OCI-LY7 (cell line): ENCODE data around the gene BCAS4.

ENCODE experiments used
- EZH2phosphoT487 ChIP-seq: fragments of 200-600 bp; sonication (generic); IDR thresholded peaks from 2 replicates; pipeline ENCODE4 v1.6.1; 2018; ENCODE audit warnings: low read depth, borderline replicate concordance, mild to moderate bottlenecking, mixed run types, antibody characterized with exemption, low read length, moderate library complexity, mixed read lengths
- TF ChIP-seq, protein P1 (sequence below): fragments of 200-600 bp; sonication (generic); conservative IDR thresholded peaks from 2 replicates; pipeline ENCODE4 v1.5.1; 2014; ENCODE audit warnings: mild to moderate bottlenecking, antibody characterized with exemption, low read length, moderate library complexity, mixed read lengths

DNA sequence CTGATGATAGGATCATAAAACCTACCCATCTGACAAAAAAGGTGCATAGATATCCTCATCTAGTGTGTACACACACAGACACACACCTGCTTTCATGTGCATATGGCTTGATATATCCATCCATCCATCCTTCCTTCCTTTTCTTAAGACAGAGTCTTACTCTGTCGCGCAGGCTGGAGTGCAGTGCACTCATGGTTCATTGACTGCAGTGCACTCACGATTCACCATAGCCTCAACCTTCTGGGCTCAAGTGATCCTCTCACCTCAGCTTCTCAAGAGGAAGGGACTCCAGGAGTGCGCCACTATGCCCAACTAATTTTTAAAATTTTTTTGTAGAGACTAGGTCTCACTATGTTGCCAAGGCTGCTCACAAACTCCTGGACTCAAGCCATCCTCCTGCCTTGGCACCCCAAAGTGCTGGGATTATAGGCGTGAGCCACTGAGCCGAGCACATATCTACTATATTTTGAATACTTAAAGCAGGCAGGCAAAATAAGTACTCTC is 109.3 kb downstream of the BCAS4 start:
- TF ChIP-seq, protein P1, sequence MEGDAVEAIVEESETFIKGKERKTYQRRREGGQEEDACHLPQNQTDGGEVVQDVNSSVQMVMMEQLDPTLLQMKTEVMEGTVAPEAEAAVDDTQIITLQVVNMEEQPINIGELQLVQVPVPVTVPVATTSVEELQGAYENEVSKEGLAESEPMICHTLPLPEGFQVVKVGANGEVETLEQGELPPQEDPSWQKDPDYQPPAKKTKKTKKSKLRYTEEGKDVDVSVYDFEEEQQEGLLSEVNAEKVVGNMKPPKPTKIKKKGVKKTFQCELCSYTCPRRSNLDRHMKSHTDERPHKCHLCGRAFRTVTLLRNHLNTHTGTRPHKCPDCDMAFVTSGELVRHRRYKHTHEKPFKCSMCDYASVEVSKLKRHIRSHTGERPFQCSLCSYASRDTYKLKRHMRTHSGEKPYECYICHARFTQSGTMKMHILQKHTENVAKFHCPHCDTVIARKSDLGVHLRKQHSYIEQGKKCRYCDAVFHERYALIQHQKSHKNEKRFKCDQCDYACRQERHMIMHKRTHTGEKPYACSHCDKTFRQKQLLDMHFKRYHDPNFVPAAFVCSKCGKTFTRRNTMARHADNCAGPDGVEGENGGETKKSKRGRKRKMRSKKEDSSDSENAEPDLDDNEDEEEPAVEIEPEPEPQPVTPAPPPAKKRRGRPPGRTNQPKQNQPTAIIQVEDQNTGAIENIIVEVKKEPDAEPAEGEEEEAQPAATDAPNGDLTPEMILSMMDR = no peak
- TF ChIP-seq EZH2phosphoT487 = no peak
